HG03439 (cell line): ENCODE measurements around the gene DAB2IP.

Experiments
- ATAC-seq: cut with Tn5 transposase; IDR thresholded peaks from one replicate; pipeline ENCODE4 v1.9.1; 2021; ENCODE audit warnings: mild to moderate bottlenecking, moderate library complexity; ENCODE audit not compliant: unreplicated experiment

The DAB2IP gene

GRCh38 chr9:121755581-121755980, 104.1 kb downstream of the DAB2IP start:
- ATAC-seq: no peak

DNA sequence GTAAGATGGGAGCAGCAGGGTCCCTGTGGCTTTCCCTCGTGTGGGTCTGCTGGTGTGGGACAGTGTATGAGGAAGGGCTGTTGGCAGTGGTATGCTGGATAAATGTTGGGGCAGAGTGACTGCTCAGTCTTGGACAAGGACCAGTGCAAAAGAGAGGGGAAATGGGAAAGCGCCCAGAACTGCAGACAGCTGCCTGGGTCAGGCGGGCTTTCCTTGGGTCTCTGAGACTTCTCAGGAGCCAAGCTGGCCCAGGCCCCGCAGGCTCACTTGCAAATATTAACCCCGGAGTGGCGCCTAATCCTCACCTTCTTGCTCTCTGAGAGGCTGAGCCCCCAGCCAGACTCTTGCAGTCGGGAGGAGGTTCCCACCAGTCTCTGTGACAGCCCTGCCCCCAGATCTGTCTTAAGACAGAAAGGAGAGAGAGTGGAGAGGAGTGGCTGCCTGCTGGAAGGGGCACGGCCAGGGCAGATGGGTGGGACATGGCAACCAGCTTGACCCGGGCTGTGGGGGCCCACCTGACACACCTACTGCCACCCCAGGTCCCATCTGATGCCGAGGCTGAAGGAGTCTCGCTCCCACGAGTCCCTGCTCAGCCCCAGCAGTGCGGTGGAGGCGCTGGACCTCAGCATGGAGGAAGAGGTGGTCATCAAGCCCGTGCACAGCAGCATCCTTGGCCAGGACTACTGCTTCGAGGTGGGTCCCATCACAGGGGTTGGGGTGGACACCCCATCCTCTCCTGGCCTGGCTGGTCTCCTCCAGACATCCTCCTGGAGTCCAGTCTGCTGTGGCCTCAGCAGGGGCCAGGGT, 105.2 kb downstream of the DAB2IP start:
- ATAC-seq: no peak

DNA sequence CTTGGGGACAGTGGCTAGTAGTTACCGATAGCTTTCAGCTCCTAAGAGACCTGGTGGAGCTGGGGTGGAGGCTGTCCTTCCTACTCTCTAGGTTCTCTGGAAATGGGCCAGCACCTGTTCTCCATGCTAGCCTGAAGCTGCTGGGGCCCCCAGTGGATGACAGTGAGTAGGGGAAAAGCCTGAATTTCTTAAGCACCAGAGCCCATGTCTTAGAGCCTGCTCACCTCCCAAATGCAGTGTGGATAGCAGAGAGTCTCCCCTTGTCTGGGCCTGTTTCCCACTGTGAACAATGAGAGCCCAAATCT, 105.8 kb downstream of the DAB2IP start:
- no peak for ATAC-seq

GRCh38 chr9:121758693-121759092, 107.3 kb downstream of the DAB2IP start:
- no peak for ATAC-seq

DNA sequence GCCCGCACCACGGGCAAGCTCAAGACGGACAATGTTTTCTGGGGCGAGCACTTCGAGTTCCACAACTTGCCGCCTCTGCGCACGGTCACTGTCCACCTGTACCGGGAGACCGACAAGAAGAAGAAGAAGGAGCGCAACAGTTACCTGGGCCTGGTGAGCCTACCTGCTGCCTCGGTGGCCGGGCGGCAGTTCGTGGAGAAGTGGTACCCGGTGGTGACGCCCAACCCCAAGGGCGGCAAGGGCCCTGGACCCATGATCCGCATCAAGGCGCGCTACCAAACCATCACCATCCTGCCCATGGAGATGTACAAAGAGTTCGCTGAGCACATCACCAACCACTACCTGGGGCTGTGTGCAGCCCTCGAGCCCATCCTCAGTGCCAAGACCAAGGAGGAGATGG, 108.6 kb downstream of the DAB2IP start:
- ATAC-seq: no peak

- ATAC-seq: no peak
Measured at GRCh38 chr9:121760571-121760970, 109.1 kb downstream of the DAB2IP start.

DNA sequence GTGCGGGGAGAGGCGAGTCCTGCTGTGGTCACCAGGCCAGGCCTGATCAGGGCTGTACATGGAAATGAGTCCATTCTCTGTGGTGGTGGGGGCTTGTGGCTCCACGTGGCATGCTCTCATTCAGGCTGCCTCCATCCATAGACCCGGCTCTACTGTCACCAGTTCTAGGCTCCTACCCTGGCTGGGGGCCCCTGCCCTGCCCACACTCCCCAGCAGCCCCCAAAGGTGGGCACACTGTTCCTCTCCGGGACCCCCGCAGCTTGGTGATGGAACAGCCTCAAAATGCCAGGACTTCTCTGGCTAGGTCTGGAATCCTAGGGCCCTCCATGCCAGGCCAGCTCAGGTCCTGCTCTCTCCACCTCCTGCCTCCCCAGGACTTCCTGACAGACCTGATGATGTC, 111.7 kb downstream of the DAB2IP start:
- ATAC-seq: no peak

DNA sequence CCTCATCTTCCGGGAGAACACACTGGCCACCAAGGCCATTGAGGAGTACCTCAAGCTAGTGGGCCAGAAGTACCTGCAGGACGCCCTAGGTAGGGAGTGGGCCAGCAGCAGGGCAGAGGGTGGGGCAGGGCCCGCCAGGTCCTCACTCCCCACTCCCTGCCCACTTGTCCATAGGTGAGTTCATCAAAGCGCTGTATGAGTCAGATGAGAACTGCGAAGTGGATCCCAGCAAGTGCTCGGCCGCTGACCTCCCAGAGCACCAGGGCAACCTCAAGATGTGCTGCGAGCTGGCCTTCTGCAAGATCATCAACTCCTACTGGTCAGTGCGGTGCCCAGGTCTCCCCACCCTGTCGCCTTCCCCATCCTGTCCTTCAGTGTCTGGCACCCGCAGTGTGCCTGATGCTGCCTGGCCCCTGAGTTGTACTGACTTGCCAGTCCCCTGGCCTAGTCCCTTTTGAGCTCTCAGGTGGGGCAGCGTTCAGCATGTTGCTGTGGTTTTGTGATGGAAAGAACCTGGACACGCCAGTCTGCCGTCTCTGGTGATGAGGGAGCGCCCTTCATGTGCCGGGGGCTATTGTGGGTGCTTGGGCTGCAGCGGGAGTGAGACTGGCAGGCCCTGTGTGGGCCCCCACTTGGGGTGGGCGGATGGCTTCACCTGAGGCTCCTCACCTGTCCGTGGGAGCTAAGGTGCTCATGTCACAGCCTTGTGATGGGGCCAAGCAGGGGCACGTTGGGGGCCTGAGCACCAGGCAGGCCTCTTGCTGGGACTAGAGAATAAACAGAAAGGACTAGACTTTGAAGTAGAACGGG, 112.3 kb downstream of the DAB2IP start:
- no peak for ATAC-seq

DNA sequence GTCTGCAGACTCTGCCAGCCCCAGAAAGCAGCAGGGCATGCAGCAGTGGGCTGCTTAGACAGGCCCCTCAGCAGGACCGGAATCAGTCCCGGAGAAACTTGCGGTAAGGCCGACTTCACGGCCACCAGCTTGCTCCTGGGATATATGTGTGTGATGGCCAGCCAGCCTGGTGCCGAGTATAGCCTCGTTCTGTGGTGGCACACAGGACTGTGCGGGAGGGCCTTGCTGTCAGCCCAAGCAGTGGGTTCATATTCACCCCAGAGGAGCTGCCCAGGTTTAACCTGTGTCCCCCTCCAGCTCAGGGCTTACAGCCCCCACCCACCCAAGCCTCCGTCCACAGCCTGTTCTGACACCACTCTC, 112.9 kb downstream of the DAB2IP start:
- no peak for ATAC-seq

DNA sequence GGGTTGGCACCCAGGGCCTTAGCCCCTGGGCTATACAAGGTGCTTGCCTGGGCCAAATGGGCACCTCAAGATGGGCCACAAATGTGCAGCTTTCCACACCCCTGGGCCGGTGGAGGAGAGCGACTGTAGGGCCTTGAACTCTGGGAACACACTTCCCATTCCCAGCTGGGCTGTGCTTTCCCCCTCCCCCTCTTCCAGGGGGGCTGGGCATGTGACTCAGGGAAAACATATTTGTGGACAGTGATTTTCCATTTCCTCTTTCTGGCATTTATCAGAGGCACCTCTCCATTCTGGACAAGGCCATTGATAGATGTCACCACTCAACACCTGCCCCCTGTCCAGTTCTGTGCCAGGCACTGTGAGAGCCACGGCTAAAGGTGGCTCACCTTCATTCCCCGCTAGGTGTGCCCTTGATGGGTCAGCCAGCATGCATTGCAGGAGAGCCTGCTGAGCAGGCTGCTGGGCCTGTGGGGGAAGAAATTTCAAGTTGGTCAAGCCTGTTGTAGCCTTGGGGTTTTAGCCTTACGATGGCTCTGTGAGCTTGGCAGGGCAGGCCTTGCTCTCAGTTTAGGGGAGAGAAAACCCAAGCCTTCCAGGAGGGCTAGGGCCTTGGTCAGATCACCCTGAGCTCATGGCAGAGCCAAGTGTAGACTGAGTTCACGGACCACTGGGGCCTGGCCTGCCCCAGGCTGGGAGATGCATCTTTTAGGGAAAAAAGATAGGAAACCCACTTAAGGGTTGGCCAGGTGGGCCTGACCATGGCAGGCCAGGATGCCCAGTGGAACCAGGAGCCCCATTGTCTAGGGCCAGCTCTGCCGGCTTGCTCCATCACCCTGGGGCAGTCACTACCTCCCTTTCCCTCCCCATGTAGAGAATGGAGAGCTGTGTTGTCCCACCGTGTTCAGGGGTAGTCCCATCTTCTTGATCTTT, 113.9 kb downstream of the DAB2IP start:
- no peak for ATAC-seq

DNA sequence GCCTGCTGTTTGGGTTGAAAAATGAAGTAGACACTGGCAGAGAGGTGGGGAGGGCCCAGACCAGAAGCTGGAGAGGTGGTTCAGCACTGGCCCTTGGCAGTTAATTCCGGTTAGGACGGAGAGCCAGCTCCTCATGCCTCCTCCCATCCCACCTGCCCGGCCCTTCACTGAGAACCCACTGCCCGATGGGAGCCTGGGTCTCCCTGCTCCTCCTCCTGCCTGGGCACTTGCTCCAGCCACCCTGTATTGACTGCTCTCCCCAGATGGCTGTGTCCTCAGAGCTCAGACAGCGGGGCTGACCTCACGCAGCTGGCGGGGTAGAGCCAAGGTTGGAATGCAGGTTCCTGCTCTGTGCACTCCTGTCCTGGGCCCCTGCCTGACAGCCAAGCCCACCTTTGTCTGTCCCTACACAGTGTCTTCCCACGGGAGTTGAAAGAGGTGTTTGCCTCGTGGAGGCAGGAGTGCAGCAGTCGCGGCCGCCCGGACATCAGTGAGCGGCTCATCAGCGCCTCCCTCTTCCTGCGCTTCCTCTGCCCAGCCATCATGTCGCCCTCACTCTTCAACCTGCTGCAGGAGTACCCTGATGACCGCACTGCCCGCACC, 114.7 kb downstream of the DAB2IP start:
- no peak for ATAC-seq

GRCh38 chr9:121767171-121767769, 115.8 kb downstream of the DAB2IP start:
- ATAC-seq: no peak

GRCh38 chr9:121768416-121769015, 117.1 kb downstream of the DAB2IP start:
- ATAC-seq: no peak

DNA sequence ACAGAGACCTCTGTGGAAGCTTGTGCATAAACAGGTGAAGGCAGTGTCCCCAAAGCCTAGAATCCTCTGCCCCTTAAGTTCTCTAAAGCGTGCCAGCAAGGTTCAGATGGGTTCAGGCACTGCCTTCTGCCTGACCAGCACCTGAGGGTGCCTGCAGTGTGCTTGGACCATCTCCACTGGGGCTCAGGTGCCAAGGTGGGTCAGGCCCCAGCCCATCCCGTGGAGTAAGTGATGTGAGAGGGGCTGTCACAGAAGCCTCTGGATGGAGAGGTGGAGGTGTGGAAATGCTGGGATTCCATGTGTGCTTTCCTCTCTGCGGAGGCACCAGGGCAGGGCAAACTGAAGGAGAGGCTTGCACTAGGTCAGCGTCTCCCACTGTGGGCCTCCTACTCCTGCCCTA, 118.5 kb downstream of the DAB2IP start:
- ATAC-seq: no peak

GRCh38 chr9:121770415-121771273, 119.2 kb downstream of the DAB2IP start:
- ATAC-seq: no peak

DNA sequence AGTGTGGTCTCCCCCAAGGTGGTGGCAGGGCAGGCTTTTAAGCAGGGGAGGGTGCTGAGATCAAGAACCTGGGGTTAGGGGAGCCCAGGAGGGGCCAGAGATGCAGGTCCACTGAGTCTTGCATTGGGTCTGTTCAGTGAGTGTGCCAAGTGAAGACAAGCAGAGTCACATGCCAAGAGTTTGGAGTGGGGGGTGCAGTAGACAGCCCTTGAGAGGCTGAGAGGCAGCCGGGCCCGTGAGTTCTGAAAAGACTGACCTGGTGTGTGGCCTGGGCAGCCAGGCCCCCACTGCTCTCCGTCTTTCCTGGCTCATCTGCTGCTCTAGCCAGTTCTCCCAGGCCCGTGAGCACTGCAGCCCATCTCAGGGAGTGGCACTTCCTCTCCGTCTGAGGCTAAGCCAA, 120.0 kb downstream of the DAB2IP start:
- ATAC-seq: no peak

- no peak for ATAC-seq
Measured at GRCh38 chr9:121771851-121772599, 120.6 kb downstream of the DAB2IP start.

DNA sequence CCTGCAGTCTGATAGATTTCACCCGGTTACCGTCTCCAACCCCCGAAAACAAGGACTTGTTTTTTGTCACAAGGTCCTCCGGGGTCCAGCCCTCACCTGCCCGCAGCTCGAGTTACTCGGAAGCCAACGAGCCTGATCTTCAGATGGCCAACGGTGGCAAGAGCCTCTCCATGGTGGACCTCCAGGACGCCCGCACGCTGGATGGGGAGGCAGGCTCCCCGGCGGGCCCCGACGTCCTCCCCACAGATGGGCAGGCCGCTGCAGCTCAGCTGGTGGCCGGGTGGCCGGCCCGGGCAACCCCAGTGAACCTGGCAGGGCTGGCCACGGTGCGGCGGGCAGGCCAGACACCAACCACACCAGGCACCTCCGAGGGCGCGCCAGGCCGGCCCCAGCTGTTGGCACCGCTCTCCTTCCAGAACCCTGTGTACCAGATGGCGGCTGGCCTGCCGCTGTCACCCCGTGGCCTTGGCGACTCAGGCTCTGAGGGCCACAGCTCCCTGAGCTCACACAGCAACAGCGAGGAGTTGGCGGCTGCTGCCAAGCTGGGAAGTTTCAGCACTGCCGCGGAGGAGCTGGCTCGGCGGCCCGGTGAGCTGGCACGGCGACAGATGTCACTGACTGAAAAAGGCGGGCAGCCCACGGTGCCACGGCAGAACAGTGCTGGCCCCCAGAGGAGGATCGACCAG, 121.3 kb downstream of the DAB2IP start:
- ATAC-seq: no peak
